Body of pancreas (tissue), 4 donors: ENCODE results near the gene NUP214. TPM values are rescaled to one million over a fixed set of nuclear protein-coding genes. Genes with fewer than 3 reads are reported as not detected.

Experiments used
- ATAC-seq: fragments of 150-250 bp; one replicate; pipeline ENCODE4 v1.9.1; 2016
- DNase-seq, 4 donors: peaks; one replicate each; pipeline ENCODE4 v3.0.0-alpha.2; 2019
- H3K27ac ChIP-seq, 4 donors: fragments of 200-600 bp; sonication (generic); 1 replicate in 3 of 4; 2 replicates in 1 of 4; pipeline versions ENCODE4 v1.5.1 to v1.6.1; 2016 to 2019; ENCODE audit warnings: mild to moderate bottlenecking in 1 of 4, mixed read lengths in 1 of 4, moderate library complexity in 1 of 4
- H3K27me3 ChIP-seq, 2 donors: fragments of 200-600 bp; sonication (generic); one replicate each; pipeline ENCODE4 v1.6.0; 2016; ENCODE audit warnings: mild to moderate bottlenecking in 1 of 2
- H3K36me3 ChIP-seq, 2 donors: fragments of 200-600 bp; sonication (generic); replicated peaks in 1 of 2; 2 replicates each; pipeline ENCODE4 v1.5.1; 2016; ENCODE audit warnings: low read depth in 2 of 2; ENCODE audit not compliant: insufficient read depth in 1 of 2
- H3K4me1 ChIP-seq: fragments of 200-600 bp; sonication (generic); one replicate; pipeline ENCODE4 v1.6.0; 2016
- H3K4me3 ChIP-seq, 2 donors: fragments of 200-600 bp; sonication (generic); 1 replicate in 1 of 2; 2 replicates in 1 of 2; pipeline ENCODE4 v1.5.1; 2016 to 2019
- H3K9me3 ChIP-seq, 3 donors: fragments of 200-600 bp; sonication (generic); 1 replicate in 2 of 3; 2 replicates in 1 of 3; pipeline ENCODE4 v1.5.1; 2016
- CTCF ChIP-seq, 7 experiments: fragments of 450-650 bp in 4 of 7; fragments of 200-600 bp in 3 of 7; sonication (generic) in 3 of 7; IDR thresholded peaks; one replicate each; pipeline ENCODE4 v1.5.1; 2016 to 2019; ENCODE audit warnings: antibody characterized with exemption in 7 of 7
- POLR2A ChIP-seq, 3 donors: fragments of 450-650 bp; IDR thresholded peaks; one replicate each; pipeline ENCODE4 v1.6.1; 2016; ENCODE audit warnings: antibody characterized with exemption in 3 of 3, mild to moderate bottlenecking in 2 of 3
- WGBS, 2 donors: methylation state at CpG; one replicate each; pipeline ENCODE4 v1.1.5; 2017; 5-methylcytosine and 5-hydroxymethylcytosine counted together
- intact Hi-C: fragments of 100-400 bp; cut with DNase I; formaldehyde crosslinking; loops from one replicate; pipeline ENCODE4 v1.15.1; 2023
- total RNA-seq, 2 donors: library from RNA; depleted of rRNA; stranded (reverse); fragments of >200 nt; gene quantifications; one replicate each; pipeline ENCODE4 v1.1.0, GENCODE V29; 2016

The NUP214 gene
- total RNA-seq, 2 donors from 2014 or later: 24.7 to 29.6 TPM

- DNase-seq (no peak), ATAC-seq (no peak)
- intact Hi-C loops: no loop called here
- 74 to 84% methylated on average over 10 to 19 of the region's 19 CpGs for WGBS, 2 donors
- H3K9me3 ChIP-seq: no peaks in the 10 kb centered on the region
- peaks cover 6% of the 10 kb centered on the region for H3K4me1 ChIP-seq
- no peak overlapping the region for H3K4me3 ChIP-seq
- H3K27me3 ChIP-seq: no peaks in the 10 kb centered on the region
- TF ChIP-seq CTCF (IDR thresholded peaks at IDR 0.05) (no peak), POLR2A (IDR thresholded peaks at IDR 0.05) (no peak)
- no peaks in the 10 kb centered on the region for H3K36me3 ChIP-seq
- H3K27ac ChIP-seq: no peak overlapping the region
Measured at GRCh38 chr9:131087354-131087893, 38.0 kb upstream of the NUP214 start.

- intact Hi-C loops: no loop called here
- no peaks in the 10 kb centered on the region for H3K27me3 ChIP-seq
- ATAC-seq: no peak
Measured at GRCh38 chr9:131090025-131090787, 35.2 kb upstream of the NUP214 start.

GRCh38 chr9:131091352-131091992, 33.9 kb upstream of the NUP214 start:
- Histone ChIP-seq H3K27me3 (no peaks in the 10 kb centered on the region), H3K36me3 (no peaks in the 10 kb centered on the region), H3K4me1 (peaks cover 12% of the 10 kb centered on the region), H3K9me3 (no peaks in the 10 kb centered on the region), H3K4me3 (no peak overlapping the region), H3K27ac (no peak overlapping the region)
- DNase-seq: peak in 2 of 4 donors; percentile 51 to 69
- TF ChIP-seq CTCF (IDR thresholded peaks at IDR 0.05) (peak in 1 of 7 experiments; percentile 3), POLR2A (IDR thresholded peaks at IDR 0.05) (no peak)
- 41 to 60% methylated on average over 7 to 12 of the region's 19 CpGs for WGBS, 2 donors
- intact Hi-C loops: no loop called here
- ATAC-seq: no peak

More at GRCh38 chr9:131090025-131090787, 35.2 kb upstream of the NUP214 start:
- Histone ChIP-seq H3K9me3 (no peaks in the 10 kb centered on the region), H3K36me3 (no peaks in the 10 kb centered on the region), H3K4me3 (no peak overlapping the region), H3K27ac (no peak overlapping the region), H3K4me1 (peaks cover 6% of the 10 kb centered on the region)
- TF ChIP-seq CTCF (IDR thresholded peaks at IDR 0.05): no peak
- no peak for TF ChIP-seq POLR2A (IDR thresholded peaks at IDR 0.05)
- 83 to 86% methylated on average over 12 to 13 of the region's 13 CpGs for WGBS, 2 donors
- DNase-seq: no peak

- no peaks in the 10 kb centered on the region for H3K36me3 ChIP-seq
- intact Hi-C loops: no loop called here
- TF ChIP-seq POLR2A (IDR thresholded peaks at IDR 0.05) (no peak), CTCF (IDR thresholded peaks at IDR 0.05) (no peak)
- H3K4me3 ChIP-seq: no peak overlapping the region
- ATAC-seq: no peak
- H3K27ac ChIP-seq: no peak overlapping the region
- no peak for DNase-seq
- H3K4me1 ChIP-seq: peaks cover 18% of the 10 kb centered on the region
- H3K27me3 ChIP-seq: no peaks in the 10 kb centered on the region
- 58 to 77% methylated on average over 4 to 6 of the region's 6 CpGs for WGBS, 2 donors
- no peaks in the 10 kb centered on the region for H3K9me3 ChIP-seq
Measured at GRCh38 chr9:131092030-131092429, 33.4 kb upstream of the NUP214 start.
